PC-3 (cell line): ENCODE measurements around the gene IFITM10.

Source experiments
- EZH2 ChIP-seq: fragments of 300-600 bp; sonication (generic); IDR thresholded peaks from one replicate; pipeline ENCODE4 v1.6.1; 2017; ENCODE audit warnings: antibody characterized with exemption, mild to moderate bottlenecking, low read length; ENCODE audit not compliant: unreplicated experiment
- TF ChIP-seq, protein P1 (sequence below): fragments of 300-600 bp; sonication (generic); conservative IDR thresholded peaks from 2 replicates; pipeline ENCODE4 v1.5.1; 2017; ENCODE audit warnings: antibody characterized with exemption, low read depth, mild to moderate bottlenecking, low read length

- TF ChIP-seq, protein P1, sequence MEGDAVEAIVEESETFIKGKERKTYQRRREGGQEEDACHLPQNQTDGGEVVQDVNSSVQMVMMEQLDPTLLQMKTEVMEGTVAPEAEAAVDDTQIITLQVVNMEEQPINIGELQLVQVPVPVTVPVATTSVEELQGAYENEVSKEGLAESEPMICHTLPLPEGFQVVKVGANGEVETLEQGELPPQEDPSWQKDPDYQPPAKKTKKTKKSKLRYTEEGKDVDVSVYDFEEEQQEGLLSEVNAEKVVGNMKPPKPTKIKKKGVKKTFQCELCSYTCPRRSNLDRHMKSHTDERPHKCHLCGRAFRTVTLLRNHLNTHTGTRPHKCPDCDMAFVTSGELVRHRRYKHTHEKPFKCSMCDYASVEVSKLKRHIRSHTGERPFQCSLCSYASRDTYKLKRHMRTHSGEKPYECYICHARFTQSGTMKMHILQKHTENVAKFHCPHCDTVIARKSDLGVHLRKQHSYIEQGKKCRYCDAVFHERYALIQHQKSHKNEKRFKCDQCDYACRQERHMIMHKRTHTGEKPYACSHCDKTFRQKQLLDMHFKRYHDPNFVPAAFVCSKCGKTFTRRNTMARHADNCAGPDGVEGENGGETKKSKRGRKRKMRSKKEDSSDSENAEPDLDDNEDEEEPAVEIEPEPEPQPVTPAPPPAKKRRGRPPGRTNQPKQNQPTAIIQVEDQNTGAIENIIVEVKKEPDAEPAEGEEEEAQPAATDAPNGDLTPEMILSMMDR, result no peak
- TF ChIP-seq EZH2, result no peak
Measured at GRCh38 chr11:1739576-1739975, 10.8 kb downstream of the IFITM10 start.
